Sigmoid colon (tissue), 7 donors: ENCODE measurements around the gene OGT. TPM values are rescaled to one million over a fixed set of nuclear protein-coding genes. Genes with fewer than 3 reads are reported as not detected.

Experiments
- DNase-seq: peaks from one replicate; pipeline ENCODE4 v3.0.0-alpha.2; 2019
- H3K27ac ChIP-seq, 4 donors: fragments of 200-600 bp; sonication (generic); one replicate each; pipeline ENCODE4 v1.5.1; 2016 to 2019; ENCODE audit warnings: mild to moderate bottlenecking in 1 of 4
- H3K27me3 ChIP-seq, 3 donors: fragments of 200-600 bp; sonication (generic); one replicate each; pipeline ENCODE4 v1.5.1; 2019; ENCODE audit warnings: mild to moderate bottlenecking in 1 of 3
- H3K36me3 ChIP-seq, 4 donors: fragments of 200-600 bp; sonication (generic); one replicate each; pipeline ENCODE4 v1.5.1; 2016 to 2019
- H3K4me1 ChIP-seq, 4 donors: fragments of 200-600 bp; sonication (generic); one replicate each; pipeline ENCODE4 v1.5.1; 2017 to 2019
- H3K4me3 ChIP-seq, 4 donors: fragments of 200-600 bp; sonication (generic); one replicate each; pipeline ENCODE4 v1.5.1; 2017 to 2019; ENCODE audit warnings: mild to moderate bottlenecking in 2 of 4, moderate library complexity in 1 of 4
- H3K9me3 ChIP-seq, 4 donors: fragments of 200-600 bp in 3 of 4; sonication (generic) in 3 of 4; one replicate each; pipeline versions ENCODE4 v1.5.1 to v1.6.1; 2013 to 2019
- CTCF ChIP-seq, 4 experiments: fragments of 450-650 bp in 3 of 4; fragments of 200-600 bp in 1 of 4; IDR thresholded peaks; one replicate each; pipeline ENCODE4 v1.5.1; 2016 to 2019; ENCODE audit warnings: antibody characterized with exemption in 4 of 4, mild to moderate bottlenecking in 3 of 4, moderate library complexity in 2 of 4
- EP300 ChIP-seq, 4 donors: sonication (generic); formaldehyde crosslinking; IDR thresholded peaks; one replicate each; pipeline ENCODE4 v1.6.1; 2017; ENCODE audit warnings: antibody characterized with exemption in 4 of 4
- POLR2A ChIP-seq, 2 donors: fragments of 450-650 bp; IDR thresholded peaks; one replicate each; pipeline ENCODE4 v1.6.1; 2016; ENCODE audit warnings: antibody characterized with exemption in 2 of 2, mild to moderate bottlenecking in 2 of 2, moderate library complexity in 2 of 2
- POLR2AphosphoS5 ChIP-seq, 4 donors: sonication (generic); formaldehyde crosslinking; IDR thresholded peaks; one replicate each; pipeline ENCODE4 v1.6.1; 2017; ENCODE audit warnings: antibody characterized with exemption in 4 of 4
- WGBS, 2 donors: extraction: QIAGEN DNeasy Blood & Tissue Kit; methylation state at CpG; one replicate each; pipeline ENCODE4 v1.1.7; 2013; 5-methylcytosine and 5-hydroxymethylcytosine counted together
- intact Hi-C: fragments of 100-400 bp; cut with DNase I; formaldehyde crosslinking; loops from one replicate; pipeline ENCODE4 v1.15.1; 2023
- polyA plus RNA-seq, 3 donors: library from polyadenylated mRNA; stranded (reverse); fragments of 200-250 nt; gene quantifications; one replicate each; pipeline ENCODE4 v1.2.3, GENCODE V29; 2013
- total RNA-seq, 4 donors: library from RNA; depleted of rRNA; stranded (reverse); fragments of >200 nt; gene quantifications; one replicate each; pipeline ENCODE4 v1.1.0, GENCODE V29; 2016
- donor health status: healthy with polysubstance abuse.
- donor health status: Bipolar disorder and iron deficiency.
- donor health status: healthy.

Gene OGT
- total and polyA plus RNA-seq, 7 donors = 7.8 to 201 (median 104) TPM

GRCh38 chrX:71619193-71619592 is 86.3 kb downstream of the OGT start:
- no peak overlapping the region for H3K4me3 ChIP-seq
- peaks cover 0 to 4% (median 0%) of the 10 kb centered on the region in 4 donors for H3K36me3 ChIP-seq
- H3K9me3 ChIP-seq = no peaks in the 10 kb centered on the region
- 62 to 75% methylated on average over 8 of the region's 8 CpGs for WGBS, 2 donors
- no peak overlapping the region for H3K27ac ChIP-seq
- peaks cover 0 to 24% (median 10%) of the 10 kb centered on the region in 4 donors for H3K4me1 ChIP-seq
- H3K27me3 ChIP-seq = no peaks in the 10 kb centered on the region
- intact Hi-C loops = no loop called here
- DNase-seq = no peak
- TF ChIP-seq CTCF (IDR thresholded peaks at IDR 0.05) (no peak), POLR2A (IDR thresholded peaks at IDR 0.05) (no peak), POLR2AphosphoS5 (IDR thresholded peaks at IDR 0.05) (no peak), EP300 (IDR thresholded peaks at IDR 0.05) (no peak)

DNA sequence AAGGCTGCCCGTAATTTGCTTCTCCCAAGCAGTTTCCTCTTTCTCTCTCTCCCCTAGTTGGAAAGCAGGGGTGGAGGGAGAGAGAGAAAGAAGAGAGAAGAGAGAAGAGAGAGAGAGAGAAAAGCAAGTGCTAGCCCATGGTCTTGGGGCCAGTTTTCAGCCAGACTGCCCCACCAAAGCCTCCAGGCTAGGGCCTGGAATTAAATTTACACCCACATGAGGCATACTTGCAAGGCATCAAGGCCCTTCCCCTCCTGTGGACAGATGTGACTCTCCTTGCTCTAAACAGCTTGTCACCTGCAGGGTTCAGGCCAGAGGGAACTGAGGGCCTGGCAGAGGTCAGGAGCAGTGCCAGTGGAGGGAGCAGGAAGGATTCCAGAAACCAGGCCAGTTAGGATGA is 87.1 kb downstream of the OGT start:
- DNase-seq = no peak
- WGBS, 2 donors = 21 to 70% methylated on average over 1 of the region's 1 CpG
- H3K9me3 ChIP-seq = no peaks in the 10 kb centered on the region
- intact Hi-C loops = no loop called here
- TF ChIP-seq CTCF (IDR thresholded peaks at IDR 0.05) (no peak), EP300 (IDR thresholded peaks at IDR 0.05) (no peak), POLR2A (IDR thresholded peaks at IDR 0.05) (no peak), POLR2AphosphoS5 (IDR thresholded peaks at IDR 0.05) (no peak)
- H3K27me3 ChIP-seq = no peaks in the 10 kb centered on the region
- H3K27ac ChIP-seq = no peak overlapping the region
- H3K4me3 ChIP-seq = no peak overlapping the region
- H3K36me3 ChIP-seq = no peaks in the 10 kb centered on the region
- peaks cover 0 to 24% (median 10%) of the 10 kb centered on the region in 4 donors for H3K4me1 ChIP-seq

- intact Hi-C loops = no loop called here
- 12 to 58% methylated on average over 6 of the region's 6 CpGs for WGBS, 2 donors
Observed at GRCh38 chrX:71621603-71622002, 88.7 kb downstream of the OGT start.

GRCh38 chrX:71622032-71622575 is 89.2 kb downstream of the OGT start:
- intact Hi-C loops = no loop called here
- no peak for DNase-seq
- H3K27ac ChIP-seq = peak overlapping the region; percentile 71 to 79 (median 74)
- no peak for TF ChIP-seq EP300 (IDR thresholded peaks at IDR 0.05)
- no peak for TF ChIP-seq CTCF (IDR thresholded peaks at IDR 0.05)
- TF ChIP-seq POLR2A (IDR thresholded peaks at IDR 0.05) = no peak
- no peak for TF ChIP-seq POLR2AphosphoS5 (IDR thresholded peaks at IDR 0.05)
- peaks cover 0 to 24% (median 10%) of the 10 kb centered on the region in 4 donors for H3K4me1 ChIP-seq
- no peaks in the 10 kb centered on the region for H3K27me3 ChIP-seq
- no peaks in the 10 kb centered on the region for H3K9me3 ChIP-seq
- H3K36me3 ChIP-seq = no peaks in the 10 kb centered on the region
- H3K4me3 ChIP-seq = no peak overlapping the region
- WGBS, 2 donors = 33 to 64% methylated on average over 9 of the region's 9 CpGs

More at GRCh38 chrX:71621603-71622002, 88.7 kb downstream of the OGT start:
- H3K4me1 ChIP-seq = peaks cover 0 to 24% (median 10%) of the 10 kb centered on the region in 4 donors
- no peaks in the 10 kb centered on the region for H3K9me3 ChIP-seq
- H3K27ac ChIP-seq = peak overlapping the region in 3 of 4 donors; percentile 71 to 79 (median 76)
- H3K36me3 ChIP-seq = no peaks in the 10 kb centered on the region
- no peaks in the 10 kb centered on the region for H3K27me3 ChIP-seq
- no peak overlapping the region for H3K4me3 ChIP-seq
- TF ChIP-seq CTCF (IDR thresholded peaks at IDR 0.05) (no peak), EP300 (IDR thresholded peaks at IDR 0.05) (no peak), POLR2A (IDR thresholded peaks at IDR 0.05) (no peak), POLR2AphosphoS5 (IDR thresholded peaks at IDR 0.05) (no peak)
- DNase-seq = no peak
